A673 (cell line): ENCODE measurements around the gene CIT. TPM values are rescaled to one million over a fixed set of nuclear protein-coding genes. Genes with fewer than 3 reads are reported as not detected.

Experiments
- BruUV-seq: library from RNA; stranded (reverse); fragments of 400-500 nt; replicated peaks from 2 replicates; lab custom pipeline; 2021; lab: Mats Ljungman, UMichigan
- CTCF ChIA-PET: fragments of 300-600 bp; sonication (Branson Sonifier 250); formaldehyde crosslinking; loops from one replicate; lab custom pipeline; 2022; ENCODE audit warnings: antibody characterized with exemption; lab: Charles Lee
- POLR2A ChIA-PET: fragments of 300-600 bp; sonication (Branson Sonifier 250); formaldehyde crosslinking; loops from one replicate; lab custom pipeline; 2022; ENCODE audit warnings: antibody characterized with exemption; ENCODE audit not compliant: low non-redundant PET; lab: Charles Lee
- DNase-seq: peaks from one replicate; pipeline ENCODE4 v3.0.0-alpha.2; 2015; ENCODE audit warnings: low spot score
- H3K27ac ChIP-seq: fragments of 200-600 bp; sonication (generic); 2 replicates; pipeline ENCODE4 v1.5.1; 2016; ENCODE audit warnings: mixed run types, low read depth, mild to moderate bottlenecking, mixed read lengths, antibody characterized with exemption, low read length; ENCODE audit not compliant: poor library complexity, severe bottlenecking
- H3K27me3 ChIP-seq: fragments of 200-600 bp; sonication (generic); replicated peaks from 2 replicates; pipeline ENCODE4 v1.6.1; 2017; ENCODE audit warnings: mixed run types, low read depth, mild to moderate bottlenecking, mixed read lengths, antibody characterized with exemption, low read length; ENCODE audit not compliant: insufficient read depth, poor library complexity
- H3K36me3 ChIP-seq: fragments of 200-600 bp; sonication (generic); 2 replicates; pipeline ENCODE4 v1.6.1; 2016; ENCODE audit warnings: mixed run types, mild to moderate bottlenecking, mixed read lengths, antibody characterized with exemption, low read length; ENCODE audit not compliant: insufficient read depth, poor library complexity, severe bottlenecking
- H3K4me1 ChIP-seq: fragments of 200-600 bp; sonication (generic); 2 replicates; pipeline ENCODE4 v1.6.1; 2017; ENCODE audit warnings: mixed run types, mild to moderate bottlenecking, mixed read lengths, antibody characterized with exemption, low read length; ENCODE audit not compliant: insufficient read depth, poor library complexity, severe bottlenecking
- H3K4me3 ChIP-seq: fragments of 200-600 bp; sonication (generic); 2 replicates; pipeline ENCODE4 v1.5.1; 2016; ENCODE audit warnings: low read depth, mixed run types, mild to moderate bottlenecking, mixed read lengths, low read length; ENCODE audit not compliant: poor library complexity, severe bottlenecking
- H3K9me3 ChIP-seq: fragments of 200-600 bp; sonication (generic); 2 replicates; pipeline ENCODE4 v1.6.1; 2016; ENCODE audit warnings: mixed run types, low read depth, mild to moderate bottlenecking, mixed read lengths, antibody characterized with exemption, low read length; ENCODE audit not compliant: poor library complexity, severe bottlenecking
- CTCF ChIP-seq: fragments of 300-800, 200-600 bp; sonication (generic); conservative IDR thresholded peaks from 2 replicates; pipeline ENCODE4 v1.5.1; 2017; ENCODE audit warnings: low read depth, mild to moderate bottlenecking, antibody characterized with exemption, low read length, moderate library complexity, mixed read lengths
- EZH2 ChIP-seq: fragments of 200-600 bp; sonication (generic); IDR thresholded peaks from 2 replicates; pipeline ENCODE4 v1.6.1; 2017; ENCODE audit warnings: borderline replicate concordance, low read depth, mild to moderate bottlenecking, mixed read lengths, antibody characterized with exemption, low read length; ENCODE audit not compliant: poor library complexity, severe bottlenecking
- intact Hi-C: fragments of 100-400 bp; cut with micrococcal nuclease; formaldehyde crosslinking; loops from one replicate; pipeline ENCODE4 v1.10.0; 2022; ENCODE audit not compliant: unreplicated experiment
- total RNA-seq: library from RNA; stranded (reverse); gene quantifications from 2 replicates; pipeline ENCODE4 v1.2.3, GENCODE V29; 2021

Gene CIT
- total RNA-seq, 1 experiment from 2014 or later, result 62.4 TPM

- POLR2A ChIA-PET, result no interaction called here
Measured at GRCh38 chr12:119868992-119869391, 8.1 kb downstream of the CIT start.

GRCh38 chr12:119864591-119864990 is 12.5 kb downstream of the CIT start:
- no peak for DNase-seq
- Histone ChIP-seq H3K27me3 (no peaks in the 10 kb centered on the region), H3K27ac (no peak overlapping the region), H3K4me3 (no peak overlapping the region), H3K9me3 (no peaks in the 10 kb centered on the region), H3K36me3 (peaks cover 59% of the 10 kb centered on the region), H3K4me1 (no peaks in the 10 kb centered on the region)
- TF ChIP-seq CTCF, result no peak
- POLR2A ChIA-PET, result no interaction called here
- intact Hi-C loops, result no loop called here
- CTCF ChIA-PET, result no interaction called here
- no TSS peak for BruUV-seq

More at GRCh38 chr12:119868992-119869391, 8.1 kb downstream of the CIT start:
- Histone ChIP-seq H3K4me1 (no peaks in the 10 kb centered on the region), H3K27ac (no peak overlapping the region), H3K4me3 (no peak overlapping the region), H3K36me3 (peaks cover 79% of the 10 kb centered on the region), H3K9me3 (no peaks in the 10 kb centered on the region), H3K27me3 (no peaks in the 10 kb centered on the region)
- BruUV-seq, result no TSS peak
- no peak for DNase-seq
- no peak for TF ChIP-seq CTCF
- no peak for TF ChIP-seq EZH2
- CTCF ChIA-PET, result no interaction called here
- intact Hi-C loops, result no loop called here

GRCh38 chr12:119859241-119859640 is 17.9 kb downstream of the CIT start:
- no peak for DNase-seq
- Histone ChIP-seq H3K36me3 (peaks cover 34% of the 10 kb centered on the region), H3K27me3 (no peaks in the 10 kb centered on the region), H3K9me3 (no peaks in the 10 kb centered on the region), H3K4me1 (no peaks in the 10 kb centered on the region), H3K4me3 (no peak overlapping the region), H3K27ac (no peak overlapping the region)
- ChIA-PET POLR2A (no interaction called here), CTCF (no interaction called here)
- no TSS peak for BruUV-seq
- intact Hi-C loops, result no loop called here
- TF ChIP-seq EZH2, result no peak
- no peak for TF ChIP-seq CTCF
